ENCODE measurements around the gene SLC13A1. TPM values are rescaled to one million over a fixed set of nuclear protein-coding genes. Genes with fewer than 3 reads are reported as not detected.

The SLC13A1 gene
- total and polyA plus RNA-seq, 2 donors = under 0.01 to 0.02 TPM

GRCh38 chr7:123177442-123177841 lies 22.3 kb downstream of the SLC13A1 start:
- H3K4me3 ChIP-seq (ENCODE audit: low read length in 2 of 2) = no peak overlapping the region
- no peaks in the 10 kb centered on the region for H3K27me3 ChIP-seq (ENCODE audit: control insufficient read depth in 2 of 2, insufficient read depth in 1 of 2, low read length in 1 of 2)
- no peaks in the 10 kb centered on the region for H3K9me3 ChIP-seq (ENCODE audit: control insufficient read depth in 2 of 2, insufficient read depth in 1 of 2, low read length in 1 of 2)
- H3K36me3 ChIP-seq (ENCODE audit: control insufficient read depth in 2 of 2, insufficient read depth in 2 of 2, low read length in 1 of 2) = no peaks in the 10 kb centered on the region
- no peaks in the 10 kb centered on the region for H3K4me1 ChIP-seq (ENCODE audit: control insufficient read depth in 2 of 2, insufficient read depth in 2 of 2, low read length in 2 of 2)
- H3K27ac ChIP-seq (ENCODE audit: low read depth in 1 of 2, low read length in 1 of 2) = no peak overlapping the region
- no peak for DNase-seq (ENCODE audit: low read depth in 6 of 9, low spot score in 9 of 9)

GRCh38 chr7:123170333-123171246 lies 29.2 kb downstream of the SLC13A1 start:
- DNase-seq (ENCODE audit: low read depth in 6 of 9, low spot score in 9 of 9) = no peak
- H3K4me1 ChIP-seq (ENCODE audit: control insufficient read depth in 2 of 2, insufficient read depth in 2 of 2, low read length in 2 of 2) = no peaks in the 10 kb centered on the region
- H3K4me3 ChIP-seq (ENCODE audit: low read length in 2 of 2) = no peak overlapping the region
- no peaks in the 10 kb centered on the region for H3K27me3 ChIP-seq (ENCODE audit: control insufficient read depth in 2 of 2, insufficient read depth in 1 of 2, low read length in 1 of 2)
- 94% methylated on average over 15 of the region's 15 CpGs for WGBS
- no peak overlapping the region for H3K27ac ChIP-seq (ENCODE audit: low read depth in 1 of 2, low read length in 1 of 2)
- no peaks in the 10 kb centered on the region for H3K36me3 ChIP-seq (ENCODE audit: control insufficient read depth in 2 of 2, insufficient read depth in 2 of 2, low read length in 1 of 2)
- no peaks in the 10 kb centered on the region for H3K9me3 ChIP-seq (ENCODE audit: control insufficient read depth in 2 of 2, insufficient read depth in 1 of 2, low read length in 1 of 2)

GRCh38 chr7:123169065-123169464 lies 30.7 kb downstream of the SLC13A1 start:
- Histone ChIP-seq H3K27me3 (ENCODE audit: control insufficient read depth in 2 of 2, insufficient read depth in 1 of 2, low read length in 1 of 2) (no peaks in the 10 kb centered on the region), H3K9me3 (ENCODE audit: control insufficient read depth in 2 of 2, insufficient read depth in 1 of 2, low read length in 1 of 2) (no peaks in the 10 kb centered on the region), H3K4me1 (ENCODE audit: control insufficient read depth in 2 of 2, insufficient read depth in 2 of 2, low read length in 2 of 2) (no peaks in the 10 kb centered on the region), H3K36me3 (ENCODE audit: control insufficient read depth in 2 of 2, insufficient read depth in 2 of 2, low read length in 1 of 2) (no peaks in the 10 kb centered on the region), H3K27ac (ENCODE audit: low read depth in 1 of 2, low read length in 1 of 2) (no peak overlapping the region), H3K4me3 (ENCODE audit: low read length in 2 of 2) (no peak overlapping the region)
- 94% methylated on average over 8 of the region's 8 CpGs for WGBS
- DNase-seq (ENCODE audit: low read depth in 6 of 9, low spot score in 9 of 9) = no peak

- no peaks in the 10 kb centered on the region for H3K4me1 ChIP-seq (ENCODE audit: control insufficient read depth in 2 of 2, insufficient read depth in 2 of 2, low read length in 2 of 2)
These were observed 42.2 kb downstream of the SLC13A1 start for GRCh38 chr7:123157606-123158005.

GRCh38 chr7:123155571-123155970 lies 44.2 kb downstream of the SLC13A1 start:
- no peak overlapping the region for H3K4me3 ChIP-seq (ENCODE audit: low read length in 2 of 2)
- no peaks in the 10 kb centered on the region for H3K27me3 ChIP-seq (ENCODE audit: control insufficient read depth in 2 of 2, insufficient read depth in 1 of 2, low read length in 1 of 2)
- WGBS = 82% methylated on average over 7 of the region's 7 CpGs
- H3K4me1 ChIP-seq (ENCODE audit: control insufficient read depth in 2 of 2, insufficient read depth in 2 of 2, low read length in 2 of 2) = no peaks in the 10 kb centered on the region
- H3K27ac ChIP-seq (ENCODE audit: low read depth in 1 of 2, low read length in 1 of 2) = no peak overlapping the region
- H3K36me3 ChIP-seq (ENCODE audit: control insufficient read depth in 2 of 2, insufficient read depth in 2 of 2, low read length in 1 of 2) = no peaks in the 10 kb centered on the region
- no peaks in the 10 kb centered on the region for H3K9me3 ChIP-seq (ENCODE audit: control insufficient read depth in 2 of 2, insufficient read depth in 1 of 2, low read length in 1 of 2)
- no peak for DNase-seq (ENCODE audit: low read depth in 6 of 9, low spot score in 9 of 9)

More at GRCh38 chr7:123157606-123158005, 42.2 kb downstream of the SLC13A1 start:
- H3K36me3 ChIP-seq (ENCODE audit: control insufficient read depth in 2 of 2, insufficient read depth in 2 of 2, low read length in 1 of 2) = no peaks in the 10 kb centered on the region
- no peak for DNase-seq (ENCODE audit: low read depth in 6 of 9, low spot score in 9 of 9)
- H3K4me3 ChIP-seq (ENCODE audit: low read length in 2 of 2) = no peak overlapping the region
- no peak overlapping the region for H3K27ac ChIP-seq (ENCODE audit: low read depth in 1 of 2, low read length in 1 of 2)
- H3K9me3 ChIP-seq (ENCODE audit: control insufficient read depth in 2 of 2, insufficient read depth in 1 of 2, low read length in 1 of 2) = no peaks in the 10 kb centered on the region
- no peaks in the 10 kb centered on the region for H3K27me3 ChIP-seq (ENCODE audit: control insufficient read depth in 2 of 2, insufficient read depth in 1 of 2, low read length in 1 of 2)

DNA sequence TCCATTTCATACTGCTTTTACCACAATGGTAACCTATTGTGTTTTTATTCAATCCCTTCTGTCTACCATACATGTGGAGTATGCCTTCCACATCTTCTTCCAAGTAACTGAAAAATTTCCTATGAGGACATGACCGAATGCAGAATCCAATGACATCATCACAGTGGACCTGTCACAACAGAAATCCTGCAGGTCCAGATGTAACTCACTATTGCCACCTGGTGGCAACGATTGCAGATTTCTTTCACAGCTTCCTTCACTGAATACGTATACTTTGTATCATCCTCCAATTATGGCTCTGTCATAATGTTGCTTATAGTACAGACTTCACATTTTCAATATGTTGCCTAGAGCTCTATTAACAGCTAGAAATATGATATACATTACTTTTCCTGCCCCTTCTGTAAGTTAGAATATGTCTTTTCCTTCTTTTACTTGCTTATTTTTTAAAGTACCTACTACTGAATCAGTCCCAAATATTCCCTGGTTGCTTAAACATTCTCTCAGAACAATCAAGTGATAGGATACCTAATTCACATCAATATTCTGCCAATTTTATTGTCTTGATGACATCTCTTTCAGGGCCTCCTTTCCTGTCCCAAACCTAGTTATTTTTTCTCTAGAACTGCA lies 45.4 kb downstream of the SLC13A1 start:
- 3% methylated on average over 3 of the region's 3 CpGs for WGBS
- H3K4me1 ChIP-seq (ENCODE audit: control insufficient read depth in 2 of 2, insufficient read depth in 2 of 2, low read length in 2 of 2) = no peaks in the 10 kb centered on the region

DNA sequence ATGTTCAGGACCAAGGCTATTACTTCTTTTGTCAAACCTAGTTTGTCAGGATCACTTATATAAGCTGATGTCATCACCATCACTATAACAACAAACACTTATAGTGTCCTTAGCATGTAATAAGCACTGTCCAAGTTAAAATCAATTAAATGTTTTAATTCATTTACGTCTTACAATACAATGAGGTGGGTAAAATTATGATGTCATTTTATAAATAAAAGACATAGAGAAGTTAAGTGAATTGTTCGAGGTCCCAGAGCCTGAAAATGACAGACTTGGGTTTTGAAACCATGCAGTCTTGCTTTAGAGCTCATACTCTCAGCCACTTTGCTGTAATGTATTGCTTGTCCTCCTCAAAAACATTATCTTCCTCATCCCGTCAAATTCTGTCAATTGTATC lies 48.3 kb downstream of the SLC13A1 start:
- Histone ChIP-seq H3K4me3 (ENCODE audit: low read length in 2 of 2) (no peak overlapping the region), H3K36me3 (ENCODE audit: control insufficient read depth in 2 of 2, insufficient read depth in 2 of 2, low read length in 1 of 2) (no peaks in the 10 kb centered on the region), H3K4me1 (ENCODE audit: control insufficient read depth in 2 of 2, insufficient read depth in 2 of 2, low read length in 2 of 2) (no peaks in the 10 kb centered on the region), H3K27ac (ENCODE audit: low read depth in 1 of 2, low read length in 1 of 2) (no peak overlapping the region), H3K27me3 (ENCODE audit: control insufficient read depth in 2 of 2, insufficient read depth in 1 of 2, low read length in 1 of 2) (no peaks in the 10 kb centered on the region), H3K9me3 (ENCODE audit: control insufficient read depth in 2 of 2, insufficient read depth in 1 of 2, low read length in 1 of 2) (no peaks in the 10 kb centered on the region)
- 74% methylated on average over 3 of the region's 3 CpGs for WGBS
- DNase-seq (ENCODE audit: low read depth in 6 of 9, low spot score in 9 of 9) = no peak

More for the DNA sequence above, 45.4 kb downstream of the SLC13A1 start:
- DNase-seq (ENCODE audit: low read depth in 6 of 9, low spot score in 9 of 9) = peak in 8 of 9 donors; percentile 15 to 51 (median 26)
- no peak overlapping the region for H3K27ac ChIP-seq (ENCODE audit: low read depth in 1 of 2, low read length in 1 of 2)
- H3K36me3 ChIP-seq (ENCODE audit: control insufficient read depth in 2 of 2, insufficient read depth in 2 of 2, low read length in 1 of 2) = no peaks in the 10 kb centered on the region
- no peak overlapping the region for H3K4me3 ChIP-seq (ENCODE audit: low read length in 2 of 2)
- H3K27me3 ChIP-seq (ENCODE audit: control insufficient read depth in 2 of 2, insufficient read depth in 1 of 2, low read length in 1 of 2) = no peaks in the 10 kb centered on the region
- no peaks in the 10 kb centered on the region for H3K9me3 ChIP-seq (ENCODE audit: control insufficient read depth in 2 of 2, insufficient read depth in 1 of 2, low read length in 1 of 2)

DNA sequence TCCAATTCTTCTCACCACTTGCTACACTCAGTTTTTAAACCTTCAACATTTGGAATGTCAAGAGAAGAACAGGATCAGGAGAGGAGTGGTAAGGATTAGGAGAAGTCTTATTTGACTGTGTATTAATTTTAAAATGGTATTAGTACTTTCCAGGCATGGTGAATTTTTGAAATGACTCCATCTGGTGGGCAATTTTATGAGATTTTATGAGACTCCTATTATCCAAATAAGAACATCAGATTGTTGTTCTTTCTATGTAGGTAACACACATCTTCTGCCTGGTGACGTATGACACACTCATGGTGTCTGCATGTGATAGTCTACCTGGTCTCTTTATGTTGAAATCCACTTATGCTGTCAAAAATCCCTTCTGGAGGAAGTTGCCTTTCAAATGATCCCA lies 51.0 kb downstream of the SLC13A1 start:
- H3K4me1 ChIP-seq (ENCODE audit: control insufficient read depth in 2 of 2, insufficient read depth in 2 of 2, low read length in 2 of 2) = no peaks in the 10 kb centered on the region
- no peak for DNase-seq (ENCODE audit: low read depth in 6 of 9, low spot score in 9 of 9)
- no peaks in the 10 kb centered on the region for H3K9me3 ChIP-seq (ENCODE audit: control insufficient read depth in 2 of 2, insufficient read depth in 1 of 2, low read length in 1 of 2)
- no peak overlapping the region for H3K4me3 ChIP-seq (ENCODE audit: low read length in 2 of 2)
- H3K27ac ChIP-seq (ENCODE audit: low read depth in 1 of 2, low read length in 1 of 2) = no peak overlapping the region
- H3K36me3 ChIP-seq (ENCODE audit: control insufficient read depth in 2 of 2, insufficient read depth in 2 of 2, low read length in 1 of 2) = no peaks in the 10 kb centered on the region
- no peaks in the 10 kb centered on the region for H3K27me3 ChIP-seq (ENCODE audit: control insufficient read depth in 2 of 2, insufficient read depth in 1 of 2, low read length in 1 of 2)
- WGBS = 86% methylated on average over 1 of the region's 1 CpG

GRCh38 chr7:123143252-123144006 lies 56.3 kb downstream of the SLC13A1 start:
- H3K4me3 ChIP-seq (ENCODE audit: low read length in 2 of 2) = no peak overlapping the region
- no peaks in the 10 kb centered on the region for H3K4me1 ChIP-seq (ENCODE audit: control insufficient read depth in 2 of 2, insufficient read depth in 2 of 2, low read length in 2 of 2)
- H3K27me3 ChIP-seq (ENCODE audit: control insufficient read depth in 2 of 2, insufficient read depth in 1 of 2, low read length in 1 of 2) = no peaks in the 10 kb centered on the region
- WGBS = 60% methylated on average over 3 of the region's 3 CpGs
- no peaks in the 10 kb centered on the region for H3K36me3 ChIP-seq (ENCODE audit: control insufficient read depth in 2 of 2, insufficient read depth in 2 of 2, low read length in 1 of 2)
- DNase-seq (ENCODE audit: low read depth in 6 of 9, low spot score in 9 of 9) = no peak
- H3K27ac ChIP-seq (ENCODE audit: low read depth in 1 of 2, low read length in 1 of 2) = no peak overlapping the region
- H3K9me3 ChIP-seq (ENCODE audit: control insufficient read depth in 2 of 2, insufficient read depth in 1 of 2, low read length in 1 of 2) = no peaks in the 10 kb centered on the region

Data from thymus (tissue), 11 donors.